Spinal cord (tissue), 10 donors: Measurements from ENCODE around the gene ADK. TPM values are rescaled to one million over a fixed set of nuclear protein-coding genes. Genes with fewer than 3 reads are reported as not detected.

Experiments
- DNase-seq, 6 donors: peaks; one replicate each; pipeline versions ENCODE4 v3.0.0 to v3.0.0-alpha.2; 2013 to 2015; ENCODE audit warnings: low spot score in 6 of 6, low read depth in 4 of 6
- H3K27ac ChIP-seq: one replicate; pipeline ENCODE4 v1.5.1; 2013; ENCODE audit warnings: low read depth, low read length, control low read depth
- H3K27me3 ChIP-seq: one replicate; pipeline ENCODE4 v1.6.1; 2013; ENCODE audit warnings: low read length; ENCODE audit not compliant: control insufficient read depth, insufficient read depth
- H3K36me3 ChIP-seq: one replicate; pipeline ENCODE4 v1.6.1; 2013; ENCODE audit warnings: low read length; ENCODE audit not compliant: control insufficient read depth, insufficient read depth
- H3K4me1 ChIP-seq: one replicate; pipeline ENCODE4 v1.6.1; 2013; ENCODE audit warnings: low read length; ENCODE audit not compliant: control insufficient read depth, insufficient read depth
- H3K4me3 ChIP-seq: one replicate; pipeline ENCODE4 v1.5.1; 2013; ENCODE audit warnings: low read depth, low read length, control low read depth
- H3K9me3 ChIP-seq: one replicate; pipeline ENCODE4 v1.6.1; 2013; ENCODE audit warnings: low read length; ENCODE audit not compliant: control insufficient read depth, insufficient read depth
- WGBS: methylation state at CpG from one replicate; pipeline ENCODE4 v1.1.5; 2013; ENCODE audit warnings: missing lambda C conversion rate; ENCODE audit not compliant: insufficient coverage; 5-methylcytosine and 5-hydroxymethylcytosine counted together
- polyA plus RNA-seq, 2 donors: library from polyadenylated mRNA; unstranded; fragments of 120-200 nt; gene quantifications; one replicate each; pipeline ENCODE4 v1.2.1, GENCODE V29; 2013; ENCODE audit not compliant: insufficient read length in 2 of 2
- small RNA-seq: library from RNA; depleted of rRNA; stranded (forward); fragments of <200 nt; gene quantifications from one replicate; pipeline ENCODE3, GENCODE V24; 2014; ENCODE audit warnings: low replicate concordance
- total RNA-seq, 2 donors: library from RNA; depleted of rRNA in 1 of 2; stranded (reverse); fragments of 120-200 nt in 1 of 2; fragments of >200 nt in 1 of 2; gene quantifications; one replicate each; pipeline versions ENCODE4 v1.2.3 to v1.2.4, GENCODE V29; 2013 to 2014
- donor health status: healthy.

The ADK gene
- total and polyA plus RNA-seq, 4 donors: 46.9 to 58.9 (median 51.1) TPM

DNA sequence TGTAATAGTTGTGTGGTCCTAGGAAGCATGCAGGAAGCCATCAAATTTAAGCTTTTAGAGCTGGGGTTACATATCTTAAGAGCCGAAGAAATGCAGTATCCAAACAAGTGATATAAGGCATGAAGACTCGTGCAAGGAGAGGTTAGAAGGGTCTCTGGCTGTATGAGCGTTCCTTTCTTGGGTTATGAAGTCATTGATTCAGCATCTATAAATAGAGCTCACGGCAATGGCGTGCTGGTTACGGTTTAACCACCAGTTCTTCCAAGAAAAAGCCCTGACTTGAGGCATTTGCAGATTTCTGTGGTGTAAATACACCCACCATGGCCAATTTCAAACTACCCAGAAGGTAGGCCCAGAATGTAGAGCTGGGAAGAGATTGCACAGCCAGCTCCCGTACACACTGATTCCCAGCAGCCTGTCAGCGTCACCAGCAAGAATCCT lies 603.4 kb downstream of the ADK start:
- WGBS: 80% methylated on average over 7 of the region's 8 CpGs
- H3K4me1 ChIP-seq: peaks cover 12% of the 10 kb centered on the region
- H3K27me3 ChIP-seq: no peaks in the 10 kb centered on the region
- DNase-seq: no peak
- H3K27ac ChIP-seq: no peak overlapping the region
- no peak overlapping the region for H3K4me3 ChIP-seq
- no peaks in the 10 kb centered on the region for H3K9me3 ChIP-seq
- H3K36me3 ChIP-seq: no peaks in the 10 kb centered on the region

DNA sequence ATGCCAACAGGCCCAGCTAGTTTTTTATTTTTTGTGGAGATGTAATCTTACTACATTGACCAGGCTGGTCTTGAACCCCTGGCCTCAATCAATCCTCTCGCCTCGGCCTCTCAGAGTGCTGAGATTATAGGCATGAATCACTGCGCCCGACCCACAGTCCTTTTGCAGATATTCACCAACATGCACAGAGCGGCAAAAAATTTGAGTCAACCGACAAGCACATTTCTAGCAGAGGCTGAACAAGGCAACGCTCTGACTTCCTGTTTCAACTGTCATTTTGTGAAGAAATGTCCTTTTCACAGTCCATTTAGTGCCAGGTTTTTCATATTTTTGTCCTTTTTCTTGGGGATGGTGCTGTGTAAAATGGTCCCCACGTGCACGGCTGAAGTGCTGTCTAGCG lies 604.3 kb downstream of the ADK start:
- DNase-seq: no peak
- WGBS: 83% methylated on average over 8 of the region's 10 CpGs
- Histone ChIP-seq H3K27ac (no peak overlapping the region), H3K4me1 (peaks cover 10% of the 10 kb centered on the region), H3K36me3 (no peaks in the 10 kb centered on the region), H3K4me3 (no peak overlapping the region), H3K9me3 (no peaks in the 10 kb centered on the region), H3K27me3 (no peaks in the 10 kb centered on the region)

Small RNA genes within 50 kb of the gene (small RNA-seq; reads per million reads assigned to genes)
- gene RF00019 (not detected), gene TIMM9P1 (not detected)

Other genes with a start within 250 kb of the ADK start
- 1 to 10 TPM; 4.7 to 5.3 TPM for gene PLAU, start 240.1 kb upstream of the ADK start, total RNA-seq
- 1 to 10 TPM; 3.9 to 4.2 TPM for gene PLAU, start 240.1 kb upstream of the ADK start, polyA plus RNA-seq
- 100 to 1,000 TPM in 1 of 2 donors, 10 to 100 TPM in 1; 75.5 to 106 TPM for gene VCL, start 153.1 kb upstream of the ADK start, total RNA-seq
- gene VCL, start 153.1 kb upstream of the ADK start, polyA plus RNA-seq: 10 to 100 TPM; 47.8 to 51.5 TPM
- 10 to 100 TPM; 49.2 to 51.8 TPM for gene AP3M1, start 393 bp upstream of the ADK start, total RNA-seq
- 10 to 100 TPM; 36.0 to 50.6 TPM for gene AP3M1, start 393 bp upstream of the ADK start, polyA plus RNA-seq